Measurements from ENCODE around the gene ZNF316. TPM values are rescaled to one million over a fixed set of nuclear protein-coding genes. Genes with fewer than 3 reads are reported as not detected.

ZNF316 gene
- total RNA-seq, 2 experiments from 2014 or later = 18.1 to 37.5 TPM

DNA sequence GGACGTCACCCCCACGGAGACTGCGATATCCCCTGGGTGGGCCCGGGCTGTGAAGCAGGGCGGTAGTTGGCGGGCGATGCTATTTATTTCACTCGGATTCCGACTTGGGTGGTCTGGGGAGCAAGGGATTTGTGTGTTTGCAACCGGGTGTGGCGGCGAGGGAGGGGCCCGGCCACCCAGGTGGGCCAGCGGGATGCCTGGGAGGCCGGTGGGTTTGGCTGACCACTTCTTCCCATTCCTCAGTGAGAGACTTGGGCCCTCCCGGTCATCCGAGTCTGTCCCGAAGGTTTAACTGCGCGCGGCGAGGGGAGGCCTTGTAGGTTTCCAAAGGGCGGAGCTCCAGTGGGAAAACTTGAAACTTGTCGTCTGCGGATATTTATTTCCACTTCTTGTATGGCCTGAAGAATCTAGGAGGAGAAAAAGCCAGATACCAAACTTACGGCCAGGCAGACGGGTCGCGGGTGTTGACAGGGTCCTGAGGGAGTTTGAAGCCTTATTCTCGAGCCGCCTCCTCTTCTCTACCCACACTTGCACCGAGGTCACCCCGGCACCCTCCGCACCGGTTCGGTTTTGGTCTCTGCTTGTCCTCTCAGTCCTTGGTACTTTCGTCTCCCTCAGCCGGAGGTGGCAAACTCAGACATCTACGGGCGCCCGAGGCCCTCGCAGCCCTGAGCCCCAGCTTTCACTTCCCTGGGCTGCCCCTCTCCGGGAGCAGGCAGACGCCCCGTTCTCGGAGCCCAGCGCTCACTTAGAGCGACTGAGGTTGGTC lies 17.9 kb downstream of the ZNF316 start:
- POLR2A ChIA-PET = no interaction called here
- BruUV-seq (replicated peaks) = no TSS peak
- Histone ChIP-seq H3K36me3 (ENCODE audit: insufficient read depth, low read length) (peaks cover 47% of the 10 kb centered on the region), H3K4me3 (ENCODE audit: low read depth, low read length, poor library complexity, severe bottlenecking) (no peak overlapping the region), H3K4me1 (ENCODE audit: insufficient read depth, low read length, poor library complexity, severe bottlenecking) (no peaks in the 10 kb centered on the region), H3K79me2 (ENCODE audit: insufficient read depth, low read depth, low read length) (no peaks in the 10 kb centered on the region), H3K27ac (ENCODE audit: low read depth, low read length, poor library complexity, severe bottlenecking) (no peak overlapping the region), H3K4me2 (ENCODE audit: low read length) (no peak overlapping the region), H3K9me3 (ENCODE audit: low read length) (no peaks in the 10 kb centered on the region), H3K9me2 (ENCODE audit: insufficient read depth, low read length) (no peaks in the 10 kb centered on the region), H4K20me1 (ENCODE audit: insufficient read depth, low read length) (no peaks in the 10 kb centered on the region), H2AFZ (ENCODE audit: low read length) (no peak overlapping the region)
- intact Hi-C loops (cut with micrococcal nuclease; ENCODE audit: unreplicated experiment) = no loop called here
- TF ChIP-seq CTCF (conservative IDR thresholded peaks at IDR 0.05; ENCODE audit: low read length) (no peak), EZH2phosphoT487 (IDR thresholded peaks at IDR 0.05; ENCODE audit: borderline replicate concordance, low read depth, low read length) (no peak)
- DNase-seq (ENCODE audit: low spot score) = no peak
- CTCF ChIA-PET (ENCODE audit: unreplicated experiment) = no interaction called here

- Histone ChIP-seq H3K4me3 (ENCODE audit: low read depth, low read length, poor library complexity, severe bottlenecking) (no peak overlapping the region), H3K27ac (ENCODE audit: low read depth, low read length, poor library complexity, severe bottlenecking) (no peak overlapping the region), H3K36me3 (ENCODE audit: insufficient read depth, low read length) (peaks cover 40% of the 10 kb centered on the region), H3K79me2 (ENCODE audit: insufficient read depth, low read depth, low read length) (no peaks in the 10 kb centered on the region), H3K9me3 (ENCODE audit: low read length) (no peaks in the 10 kb centered on the region), H3K9me2 (ENCODE audit: insufficient read depth, low read length) (no peaks in the 10 kb centered on the region), H3K4me2 (ENCODE audit: low read length) (no peak overlapping the region), H2AFZ (ENCODE audit: low read length) (no peak overlapping the region), H3K4me1 (ENCODE audit: insufficient read depth, low read length, poor library complexity, severe bottlenecking) (no peaks in the 10 kb centered on the region), H4K20me1 (ENCODE audit: insufficient read depth, low read length) (no peaks in the 10 kb centered on the region)
- no peak for DNase-seq (ENCODE audit: low spot score)
- no peak for TF ChIP-seq EZH2phosphoT487 (IDR thresholded peaks at IDR 0.05; ENCODE audit: borderline replicate concordance, low read depth, low read length)
- no peak for TF ChIP-seq CTCF (conservative IDR thresholded peaks at IDR 0.05; ENCODE audit: low read length)
- intact Hi-C loops (cut with micrococcal nuclease; ENCODE audit: unreplicated experiment) = no loop called here
- ChIA-PET CTCF (ENCODE audit: unreplicated experiment) (no interaction called here), POLR2A (no interaction called here)
- BruUV-seq (replicated peaks) = no TSS peak
Observed at GRCh38 chr7:6655636-6656385, 18.7 kb downstream of the ZNF316 start.

DNA sequence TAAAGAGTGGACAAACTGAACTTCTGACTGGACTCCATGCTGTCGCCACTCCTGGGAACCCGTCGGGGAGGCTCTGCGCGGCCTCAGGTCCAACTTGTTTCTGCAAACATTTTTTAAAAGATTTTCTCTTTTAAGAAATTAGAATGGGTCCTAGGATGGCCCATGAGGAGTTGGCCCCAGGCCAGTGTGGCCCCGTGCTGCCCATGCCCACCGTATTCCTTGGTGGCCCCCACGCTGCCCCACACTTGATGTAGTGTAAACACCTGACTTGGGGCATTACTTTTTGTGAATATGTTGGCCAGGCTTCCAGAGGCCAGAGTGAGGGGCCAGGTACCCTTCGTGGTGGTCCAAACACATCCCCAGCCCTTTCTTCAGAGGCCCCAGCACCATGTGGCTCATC lies 19.3 kb downstream of the ZNF316 start:
- no peak for DNase-seq (ENCODE audit: low spot score)
- Histone ChIP-seq H4K20me1 (ENCODE audit: insufficient read depth, low read length) (no peaks in the 10 kb centered on the region), H3K27ac (ENCODE audit: low read depth, low read length, poor library complexity, severe bottlenecking) (no peak overlapping the region), H3K4me1 (ENCODE audit: insufficient read depth, low read length, poor library complexity, severe bottlenecking) (no peaks in the 10 kb centered on the region), H3K4me2 (ENCODE audit: low read length) (no peak overlapping the region), H3K4me3 (ENCODE audit: low read depth, low read length, poor library complexity, severe bottlenecking) (no peak overlapping the region), H3K9me2 (ENCODE audit: insufficient read depth, low read length) (no peaks in the 10 kb centered on the region), H3K9me3 (ENCODE audit: low read length) (no peaks in the 10 kb centered on the region), H3K79me2 (ENCODE audit: insufficient read depth, low read depth, low read length) (no peaks in the 10 kb centered on the region), H2AFZ (ENCODE audit: low read length) (no peak overlapping the region), H3K36me3 (ENCODE audit: insufficient read depth, low read length) (peaks cover 34% of the 10 kb centered on the region)
- CTCF ChIA-PET (ENCODE audit: unreplicated experiment) = no interaction called here
- no peak for TF ChIP-seq EZH2phosphoT487 (IDR thresholded peaks at IDR 0.05; ENCODE audit: borderline replicate concordance, low read depth, low read length)
- no peak for TF ChIP-seq CTCF (conservative IDR thresholded peaks at IDR 0.05; ENCODE audit: low read length)
- no TSS peak for BruUV-seq (replicated peaks)
- POLR2A ChIA-PET = interaction anchor here (0.7 kb wide), 2 partner anchors 36 to 1704 kb away, joined by 3 to 5 read pairs; no protein-coding TSS in a partner anchor
- intact Hi-C loops (cut with micrococcal nuclease; ENCODE audit: unreplicated experiment) = no loop called here
